GM13977 (cell line): Measurements from ENCODE around the gene LRRC51.
"Not testable (repeated sequence)": the region's sequence is repeated elsewhere in the genome, so short reads cannot be mapped to it uniquely, and the experiment has no call there.

Experiments used
- DNase-seq: peaks from one replicate; pipeline ENCODE4 v3.0.0; 2012; ENCODE audit warnings: low spot score
- in situ Hi-C: fragments of 300-500 bp; cut with MboI; formaldehyde crosslinking; loops from one replicate; pipeline ENCODE4 v1.12.0; 2022; ENCODE audit warnings: low sequenced_read_pairs, low pct_unique_long_range_greater_than_20kb, mixed read lengths, inconsistent platforms; ENCODE audit not compliant: unreplicated experiment
- TF ChIP-seq, protein P1 (sequence below): IDR thresholded peaks from 2 replicates; pipeline ENCODE4 v1.5.1; 2012; ENCODE audit warnings: mild to moderate bottlenecking, control low read depth; ENCODE audit not compliant: insufficient read depth; ENCODE audit errors: extremely low read depth, missing control alignments

The LRRC51 gene

DNA sequence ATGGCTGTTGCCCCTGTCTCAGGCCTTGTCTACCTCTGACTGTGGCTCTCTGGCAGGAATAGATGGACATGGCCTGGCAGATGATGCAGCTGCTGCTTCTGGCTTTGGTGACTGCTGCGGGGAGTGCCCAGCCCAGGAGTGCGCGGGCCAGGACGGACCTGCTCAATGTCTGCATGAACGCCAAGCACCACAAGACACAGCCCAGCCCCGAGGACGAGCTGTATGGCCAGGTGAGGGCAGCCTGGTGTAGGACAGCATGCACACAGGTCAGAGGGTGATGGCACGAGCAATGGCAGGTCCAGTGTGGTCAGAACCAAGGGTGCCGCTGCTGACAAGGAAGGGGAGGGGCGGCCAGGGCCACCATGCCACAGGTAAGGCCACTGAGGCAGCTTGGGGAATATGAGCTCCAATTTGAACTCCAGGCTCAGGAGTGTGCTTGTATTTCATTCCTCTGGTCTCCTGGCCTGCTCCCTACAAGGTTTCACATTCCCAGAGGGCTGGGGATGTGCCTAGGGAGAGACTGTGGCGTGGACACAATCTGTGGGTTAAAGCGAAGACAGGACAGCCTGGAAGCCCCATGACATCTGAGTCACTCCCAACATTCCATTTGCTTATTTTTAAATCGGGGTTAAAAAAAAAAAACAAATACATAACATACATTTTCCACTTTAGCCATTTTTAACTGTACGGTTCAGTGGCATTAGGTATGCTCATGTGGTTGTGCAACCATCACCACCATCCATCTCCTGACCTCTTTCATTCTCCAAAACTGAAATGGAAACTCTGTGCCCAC is 55.4 kb downstream of the LRRC51 start:
- no peak for DNase-seq
- TF ChIP-seq, protein P1, sequence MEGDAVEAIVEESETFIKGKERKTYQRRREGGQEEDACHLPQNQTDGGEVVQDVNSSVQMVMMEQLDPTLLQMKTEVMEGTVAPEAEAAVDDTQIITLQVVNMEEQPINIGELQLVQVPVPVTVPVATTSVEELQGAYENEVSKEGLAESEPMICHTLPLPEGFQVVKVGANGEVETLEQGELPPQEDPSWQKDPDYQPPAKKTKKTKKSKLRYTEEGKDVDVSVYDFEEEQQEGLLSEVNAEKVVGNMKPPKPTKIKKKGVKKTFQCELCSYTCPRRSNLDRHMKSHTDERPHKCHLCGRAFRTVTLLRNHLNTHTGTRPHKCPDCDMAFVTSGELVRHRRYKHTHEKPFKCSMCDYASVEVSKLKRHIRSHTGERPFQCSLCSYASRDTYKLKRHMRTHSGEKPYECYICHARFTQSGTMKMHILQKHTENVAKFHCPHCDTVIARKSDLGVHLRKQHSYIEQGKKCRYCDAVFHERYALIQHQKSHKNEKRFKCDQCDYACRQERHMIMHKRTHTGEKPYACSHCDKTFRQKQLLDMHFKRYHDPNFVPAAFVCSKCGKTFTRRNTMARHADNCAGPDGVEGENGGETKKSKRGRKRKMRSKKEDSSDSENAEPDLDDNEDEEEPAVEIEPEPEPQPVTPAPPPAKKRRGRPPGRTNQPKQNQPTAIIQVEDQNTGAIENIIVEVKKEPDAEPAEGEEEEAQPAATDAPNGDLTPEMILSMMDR, result no peak
- in situ Hi-C loops, result no loop called here

DNA sequence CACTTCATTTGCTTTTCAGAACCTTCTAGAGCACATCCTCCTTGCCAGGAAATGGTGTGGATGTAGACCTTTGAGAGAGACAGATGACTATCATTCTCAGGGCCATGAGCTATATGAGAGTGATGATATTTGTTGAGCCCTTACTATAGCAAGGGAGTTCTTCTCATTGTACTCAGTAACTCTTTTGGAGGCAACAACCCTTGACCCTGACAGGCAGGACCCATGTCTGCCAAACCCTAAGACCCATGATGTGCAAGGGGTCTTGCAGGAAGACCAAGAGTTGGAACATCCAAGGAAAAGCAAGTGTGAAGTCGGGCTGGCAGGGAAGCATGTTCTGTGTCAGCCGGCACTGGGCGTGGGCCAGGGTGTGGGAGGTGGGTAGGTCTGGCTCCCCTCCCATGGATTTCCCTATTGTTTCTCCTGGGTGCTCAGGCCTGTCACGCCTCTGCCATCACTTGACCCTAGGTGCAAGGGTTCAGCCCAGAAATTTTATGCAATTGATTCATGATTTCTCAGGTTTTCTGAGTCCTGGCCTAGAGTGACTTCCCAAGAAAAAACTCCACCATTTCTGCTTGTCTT is 56.1 kb downstream of the LRRC51 start:
- in situ Hi-C loops, result no loop called here
- DNase-seq, result no peak
- TF ChIP-seq, protein P1, result no peak

DNA sequence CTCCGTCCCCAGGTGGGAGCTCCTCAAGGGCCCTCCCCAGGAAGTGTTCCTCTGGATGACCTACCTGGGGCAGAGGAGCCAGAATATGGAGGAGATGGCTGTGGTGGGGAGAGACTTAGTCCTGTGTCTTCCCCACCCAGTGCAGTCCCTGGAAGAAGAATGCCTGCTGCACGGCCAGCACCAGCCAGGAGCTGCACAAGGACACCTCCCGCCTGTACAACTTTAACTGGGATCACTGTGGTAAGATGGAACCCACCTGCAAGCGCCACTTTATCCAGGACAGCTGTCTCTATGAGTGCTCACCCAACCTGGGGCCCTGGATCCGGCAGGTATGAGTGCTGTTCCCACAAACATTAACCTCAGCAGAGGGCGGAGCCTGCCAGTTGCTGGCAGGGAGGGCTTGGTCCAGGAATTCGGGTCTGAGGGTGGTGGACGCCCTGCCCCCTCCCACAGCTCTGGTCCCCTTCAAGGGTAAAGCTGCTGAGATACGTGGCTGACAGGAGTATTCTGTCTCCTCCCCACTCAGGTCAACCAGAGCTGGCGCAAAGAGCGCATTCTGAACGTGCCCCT is 58.3 kb downstream of the LRRC51 start:
- TF ChIP-seq, protein P1, result no peak
- in situ Hi-C loops, result no loop called here
- DNase-seq, result no peak

DNA sequence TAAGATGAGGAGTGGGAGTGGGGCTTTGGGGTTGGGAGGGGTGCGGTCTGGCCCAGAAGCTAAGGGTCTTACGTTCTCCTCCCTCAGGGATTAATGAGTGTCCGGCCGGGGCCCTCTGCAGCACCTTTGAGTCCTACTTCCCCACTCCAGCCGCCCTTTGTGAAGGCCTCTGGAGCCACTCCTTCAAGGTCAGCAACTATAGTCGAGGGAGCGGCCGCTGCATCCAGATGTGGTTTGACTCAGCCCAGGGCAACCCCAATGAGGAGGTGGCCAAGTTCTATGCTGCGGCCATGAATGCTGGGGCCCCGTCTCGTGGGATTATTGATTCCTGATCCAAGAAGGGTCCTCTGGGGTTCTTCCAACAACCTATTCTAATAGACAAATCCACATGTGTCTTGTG is 58.9 kb downstream of the LRRC51 start:
- in situ Hi-C loops, result no loop called here
- DNase-seq, result no peak
- TF ChIP-seq, protein P1, result no peak

DNA sequence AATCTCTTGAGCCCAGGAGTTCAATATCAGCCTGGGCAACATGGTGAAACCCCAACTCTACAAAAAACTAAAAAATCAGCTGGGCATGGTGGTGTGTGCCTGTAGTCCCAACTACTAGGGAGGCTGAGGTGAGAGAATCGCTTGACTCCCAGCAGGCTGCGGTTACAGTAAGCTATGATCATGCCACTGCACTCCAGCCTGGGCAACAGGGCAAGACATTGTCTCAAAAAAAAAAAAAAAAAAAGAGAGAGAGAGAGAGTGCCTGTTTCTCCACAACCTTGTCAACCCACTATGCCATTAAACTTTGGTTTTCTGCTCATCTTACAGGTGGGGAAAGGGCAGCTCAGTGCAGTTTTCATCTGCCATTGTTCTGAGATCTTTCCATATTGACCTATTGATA is 60.0 kb downstream of the LRRC51 start:
- in situ Hi-C loops, result no loop called here
- TF ChIP-seq, protein P1, result no peak
- DNase-seq, result no peak

DNA sequence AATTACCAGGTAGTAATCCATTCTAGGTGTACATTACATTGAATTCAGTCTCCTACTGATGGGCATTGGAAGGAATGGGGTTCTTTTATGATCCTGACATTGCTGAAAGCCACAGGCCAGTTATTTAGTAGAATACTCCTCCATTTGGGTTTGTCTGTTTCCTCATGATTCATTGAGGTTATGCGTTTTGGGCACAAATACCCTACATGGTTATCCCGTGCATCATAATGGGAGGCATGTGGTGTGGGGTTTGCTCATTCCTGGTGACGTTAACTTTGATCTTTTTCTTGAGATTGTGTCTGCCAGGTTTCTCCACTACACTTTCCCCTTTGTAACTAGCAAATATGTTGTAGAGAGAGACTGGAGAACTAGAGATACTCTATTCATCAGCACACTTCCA is 60.4 kb downstream of the LRRC51 start:
- in situ Hi-C loops, result no loop called here
- DNase-seq, result no peak
- TF ChIP-seq, protein P1, result no peak

DNA sequence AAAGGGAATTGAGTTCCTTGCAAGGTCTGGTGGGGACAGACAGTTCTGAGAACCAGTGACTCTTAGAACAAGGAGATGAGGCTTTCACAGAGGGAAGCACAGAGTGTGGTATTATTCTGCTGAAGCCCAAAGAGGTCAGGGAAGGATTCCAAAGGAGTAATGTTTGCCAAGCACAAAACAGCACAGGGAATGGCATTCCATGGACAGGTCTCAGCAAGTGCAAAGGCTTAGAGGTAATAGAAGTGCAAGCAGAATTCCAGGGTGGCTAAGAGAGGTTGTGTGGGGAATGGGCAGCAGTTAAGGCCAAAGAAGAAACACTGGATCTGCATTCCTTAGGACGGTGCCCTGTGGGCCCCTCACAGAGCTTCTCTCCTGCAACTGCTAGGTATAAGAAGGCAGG is 61.4 kb downstream of the LRRC51 start:
- DNase-seq, in situ Hi-C loops: not testable (repeated sequence)

DNA sequence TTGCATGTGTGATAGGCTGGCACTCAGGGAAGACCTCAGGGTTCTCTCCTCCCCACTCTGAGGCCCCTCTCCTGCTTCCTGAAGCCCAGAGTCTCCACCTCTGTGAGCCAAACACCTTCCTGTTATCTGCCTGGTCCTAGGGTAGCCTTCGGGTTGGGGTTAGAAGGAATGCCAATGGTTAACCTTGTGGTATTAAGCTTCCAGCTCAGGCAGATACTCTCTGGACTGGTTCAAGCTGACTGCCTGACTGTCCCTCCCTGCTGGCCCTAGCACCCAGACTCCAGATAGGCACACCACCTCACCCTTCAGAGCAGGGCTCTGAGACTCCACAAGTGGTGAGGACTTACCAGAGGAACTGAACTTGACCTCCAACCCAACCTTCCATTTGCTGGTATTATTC is 61.9 kb downstream of the LRRC51 start:
- in situ Hi-C loops, DNase-seq: not testable (repeated sequence)
